OCI-LY1 (cell line): ENCODE results near the gene CHMP3.

Experiments
- H2AFZ ChIP-seq: fragments of 200-600 bp; sonication (generic), shearing (Covaris generic); 2 replicates; pipeline ENCODE4 v1.6.0; 2014; ENCODE audit warnings: antibody characterized with exemption, mild to moderate bottlenecking, low read length
- H3F3A ChIP-seq: fragments of 200-600 bp; sonication (generic), shearing (Covaris generic); 2 replicates; pipeline ENCODE4 v1.6.0; 2014; ENCODE audit warnings: mild to moderate bottlenecking, antibody characterized with exemption, low read length, moderate library complexity; ENCODE audit not compliant: insufficient read depth
- H3K27ac ChIP-seq: fragments of 200-600 bp; sonication (generic); 2 replicates; pipeline ENCODE4 v1.5.1; 2014; ENCODE audit warnings: low read length, mixed run types, mild to moderate bottlenecking, low read depth; ENCODE audit not compliant: poor library complexity, severe bottlenecking
- H3K27me3 ChIP-seq: fragments of 200-600 bp; sonication (generic); 2 replicates; pipeline ENCODE4 v1.6.0; 2014; ENCODE audit warnings: antibody characterized with exemption, mild to moderate bottlenecking, low read length, moderate library complexity; ENCODE audit not compliant: insufficient read depth
- H3K36me3 ChIP-seq: fragments of 200-600 bp; sonication (generic); 2 replicates; pipeline ENCODE4 v1.6.1; 2014; ENCODE audit warnings: mild to moderate bottlenecking, antibody characterized with exemption, low read length, moderate library complexity, mixed read lengths; ENCODE audit not compliant: insufficient read depth
- H3K4me1 ChIP-seq: fragments of 200-600 bp; sonication (generic); 2 replicates; pipeline ENCODE4 v1.5.1; 2014; ENCODE audit warnings: mild to moderate bottlenecking, low read length, moderate library complexity; ENCODE audit not compliant: insufficient read depth, severe bottlenecking
- H3K4me2 ChIP-seq: fragments of 200-600 bp; sonication (generic), shearing (Covaris generic); 2 replicates; pipeline ENCODE4 v1.6.1; 2014; ENCODE audit warnings: low read length
- H3K4me3 ChIP-seq: fragments of 200-600 bp; sonication (generic); 2 replicates; pipeline ENCODE4 v1.5.1; 2014; ENCODE audit warnings: low read length, low read depth, mild to moderate bottlenecking, mixed read lengths; ENCODE audit not compliant: poor library complexity, severe bottlenecking
- H3K79me2 ChIP-seq: fragments of 200-600 bp; shearing (Covaris generic); 2 replicates; pipeline ENCODE4 v1.6.1; 2016; ENCODE audit warnings: mixed run types, low read length, mixed read lengths; ENCODE audit not compliant: insufficient read depth
- H3K9ac ChIP-seq: fragments of 200-600 bp; sonication (generic), shearing (Covaris generic); 2 replicates; pipeline ENCODE4 v1.6.1; 2014; ENCODE audit warnings: mild to moderate bottlenecking, low read length, mixed read lengths
- H3K9me2 ChIP-seq: fragments of 200-600 bp; sonication (generic), shearing (Covaris generic); 2 replicates; pipeline ENCODE4 v1.6.1; 2014; ENCODE audit warnings: low read depth, mild to moderate bottlenecking, low read length, mixed read lengths
- H3K9me3 ChIP-seq: fragments of 200-600 bp; shearing (Covaris generic); 2 replicates; pipeline ENCODE4 v1.6.1; 2014; ENCODE audit warnings: low read length, mixed read lengths
- H4K20me1 ChIP-seq: fragments of 200-600 bp; sonication (generic), shearing (Covaris generic); 2 replicates; pipeline ENCODE4 v1.6.0; 2016; ENCODE audit warnings: mild to moderate bottlenecking, low read length; ENCODE audit not compliant: insufficient read depth
- CTCF ChIP-seq: fragments of 200-600 bp; sonication (generic), shearing (Covaris generic); IDR thresholded peaks from 2 replicates; pipeline ENCODE4 v1.5.1; 2017; ENCODE audit warnings: mild to moderate bottlenecking, antibody characterized with exemption, low read length, moderate library complexity, mixed read lengths
- EZH2 ChIP-seq: fragments of 200-600 bp; sonication (generic), shearing (Covaris generic); IDR thresholded peaks from 2 replicates; pipeline ENCODE4 v1.8.0; 2017; ENCODE audit warnings: borderline replicate concordance, mixed run types, mild to moderate bottlenecking, antibody characterized with exemption, low read length, moderate library complexity, mixed read lengths

CHMP3 gene

GRCh38 chr2:86525421-86526340 is 37.6 kb downstream of the CHMP3 start:
- no peaks in the 10 kb centered on the region for H3K9me3 ChIP-seq
- no peaks in the 10 kb centered on the region for H4K20me1 ChIP-seq
- no peak overlapping the region for H3K27ac ChIP-seq
- H3K9ac ChIP-seq = no peak overlapping the region
- no peak for TF ChIP-seq CTCF
- TF ChIP-seq EZH2 = no peak
- no peak overlapping the region for H3K4me2 ChIP-seq
- no peaks in the 10 kb centered on the region for H3K9me2 ChIP-seq
- no peaks in the 10 kb centered on the region for H3K79me2 ChIP-seq
- no peak overlapping the region for H2AFZ ChIP-seq
- no peak overlapping the region for H3K4me3 ChIP-seq
- H3F3A ChIP-seq = no peaks in the 10 kb centered on the region
- H3K27me3 ChIP-seq = no peaks in the 10 kb centered on the region
- H3K4me1 ChIP-seq = no peaks in the 10 kb centered on the region
- peaks cover 14% of the 10 kb centered on the region; the same call in 1 of the 2 replicates for H3K36me3 ChIP-seq

GRCh38 chr2:86523491-86523890 is 39.8 kb downstream of the CHMP3 start:
- Histone ChIP-seq H3F3A (no peaks in the 10 kb centered on the region), H3K79me2 (no peaks in the 10 kb centered on the region), H3K27ac (no peak overlapping the region), H3K36me3 (peaks cover 12% of the 10 kb centered on the region), H3K4me3 (no peak overlapping the region), H2AFZ (no peak overlapping the region), H3K27me3 (no peaks in the 10 kb centered on the region), H3K4me2 (no peak overlapping the region), H3K4me1 (no peaks in the 10 kb centered on the region), H3K9me2 (no peaks in the 10 kb centered on the region), H3K9me3 (no peaks in the 10 kb centered on the region), H4K20me1 (no peaks in the 10 kb centered on the region), H3K9ac (no peak overlapping the region)
- TF ChIP-seq EZH2 (no peak), CTCF (no peak)

GRCh38 chr2:86522711-86523110 is 40.5 kb downstream of the CHMP3 start:
- Histone ChIP-seq H3K27me3 (no peaks in the 10 kb centered on the region), H3K9ac (no peak overlapping the region), H3K4me2 (no peak overlapping the region), H3K4me3 (no peak overlapping the region), H4K20me1 (no peaks in the 10 kb centered on the region), H3K27ac (no peak overlapping the region), H3K9me2 (no peaks in the 10 kb centered on the region), H3K36me3 (peaks cover 8% of the 10 kb centered on the region; the same call in 1 of the 2 replicates), H3K9me3 (no peaks in the 10 kb centered on the region), H2AFZ (no peak overlapping the region), H3K4me1 (no peaks in the 10 kb centered on the region), H3K79me2 (no peaks in the 10 kb centered on the region), H3F3A (no peaks in the 10 kb centered on the region)
- TF ChIP-seq CTCF (no peak), EZH2 (no peak)
